GM12878 (cell line): ENCODE results near the gene GIPC1. TPM values are rescaled to one million over a fixed set of nuclear protein-coding genes. Genes with fewer than 3 reads are reported as not detected.

Source experiments
- CBFB ChIP-seq: IDR thresholded peaks from 2 replicates; pipeline ENCODE4 v1.6.1; 2016; ENCODE audit warnings: antibody characterized with exemption, low read depth
- EGR1 ChIP-seq, 2 experiments: IDR thresholded peaks; 1 replicate in 1 of 2; 2 replicates in 1 of 2; pipeline ENCODE4 v1.6.1; 2011 to 2012; ENCODE audit warnings: low read depth in 2 of 2, low read length in 2 of 2, borderline replicate concordance in 1 of 2, mild to moderate bottlenecking in 1 of 2, moderate library complexity in 1 of 2
- ESRRA ChIP-seq: IDR thresholded peaks from 2 replicates; pipeline ENCODE4 v1.6.1; 2012; ENCODE audit warnings: mild to moderate bottlenecking, low read length, improper control_type of control experiment
- FOS ChIP-seq: IDR thresholded peaks from 3 replicates; pipeline ENCODE4 v1.6.1; 2011; ENCODE audit warnings: borderline replicate concordance; ENCODE audit not compliant: insufficient read length; ENCODE audit errors: extremely low read depth
- HDAC2 ChIP-seq: fragments of 200-600 bp; sonication (generic); IDR thresholded peaks from 2 replicates; pipeline ENCODE4 v1.6.1; 2017
- KAT2A ChIP-seq: conservative IDR thresholded peaks from 2 replicates; pipeline ENCODE4 v1.6.1; 2011; ENCODE audit warnings: low read depth, low read length; ENCODE audit not compliant: control insufficient read depth
- MEF2B ChIP-seq: fragments of 450-650 bp; IDR thresholded peaks from 2 replicates; pipeline ENCODE4 v1.6.1; 2018; ENCODE audit warnings: mild to moderate bottlenecking, moderate library complexity; ENCODE audit not compliant: partially characterized antibody, poor library complexity, severe bottlenecking
- MTA2 ChIP-seq: fragments of 450-650 bp; IDR thresholded peaks from 2 replicates; pipeline ENCODE4 v1.6.1; 2016; ENCODE audit warnings: low read depth, mild to moderate bottlenecking, moderate library complexity
- NR2C1 ChIP-seq: fragments of 450-650 bp; IDR thresholded peaks from 2 replicates; pipeline ENCODE4 v1.6.1; 2017; ENCODE audit warnings: antibody characterized with exemption, mild to moderate bottlenecking, moderate library complexity
- NR2F1 ChIP-seq: fragments of 450-650 bp; conservative IDR thresholded peaks from 2 replicates; pipeline ENCODE4 v1.6.1; 2017; ENCODE audit warnings: mild to moderate bottlenecking
- PML ChIP-seq: IDR thresholded peaks from 2 replicates; pipeline ENCODE4 v1.6.1; 2012; ENCODE audit warnings: low read length, inconsistent platforms
- POLR2AphosphoS5 ChIP-seq: IDR thresholded peaks from 2 replicates; pipeline ENCODE4 v1.6.1; 2011; ENCODE audit warnings: mild to moderate bottlenecking, low read length, inconsistent platforms
- RB1 ChIP-seq: fragments of 450-650 bp; formaldehyde crosslinking; IDR thresholded peaks from 2 replicates; pipeline ENCODE4 v1.6.1; 2017; ENCODE audit warnings: mild to moderate bottlenecking, borderline replicate concordance
- SMAD1 ChIP-seq: fragments of 450-650 bp; IDR thresholded peaks from 2 replicates; pipeline ENCODE4 v1.6.1; 2018; ENCODE audit warnings: mild to moderate bottlenecking, low read depth; ENCODE audit not compliant: partially characterized antibody
- polyA plus RNA-seq, 11 experiments: library from polyadenylated mRNA; depleted of rRNA in 4 of 11; unstranded in 6 of 11; stranded (reverse) in 5 of 11; fragments of >200 nt; fragmentation: Nextera tagmentation in 4 of 11; fragmentation: Illumina TruSeq in 1 of 11; extraction: Ambion mirVana in 4 of 11; extraction: Trizol in 1 of 11; gene quantifications; 1 replicate in 1 of 11; 2 replicates in 10 of 11; pipeline versions ENCODE4 v1.2.1 to v1.2.3, GENCODE V29; 2011 to 2016; ENCODE audit warnings: inconsistent platforms in 2 of 11, missing spikeins in 2 of 11, low read depth in 1 of 11
- total RNA-seq, 4 experiments: library from RNA; depleted of rRNA in 3 of 4; stranded (reverse); fragments of >200 nt in 3 of 4; fragmentation: Illumina TruSeq in 1 of 4; extraction: Trizol in 1 of 4; gene quantifications; 2 replicates each; pipeline versions ENCODE4 v1.2.1 to v1.2.3, GENCODE V29; 2013 to 2021
- TF ChIP-seq, protein P1 (sequence below): IDR thresholded peaks from 2 replicates; pipeline ENCODE4 v1.6.1; 2012; ENCODE audit warnings: improper control_type of control experiment, low read depth, low read length; ENCODE audit not compliant: insufficient replicate concordance
- TF ChIP-seq, protein P2 (sequence below): fragments of 450-650 bp; IDR thresholded peaks from 2 replicates; pipeline ENCODE4 v1.6.1; 2017; ENCODE audit warnings: mild to moderate bottlenecking, moderate library complexity
- TF ChIP-seq, protein P3 (sequence below): fragments of 450-650 bp; IDR thresholded peaks from 2 replicates; pipeline ENCODE4 v1.6.1; 2016; ENCODE audit warnings: mild to moderate bottlenecking
- TF ChIP-seq, protein P4 (sequence below): IDR thresholded peaks from 2 replicates; pipeline ENCODE4 v1.6.1; 2012; ENCODE audit warnings: low read depth, low read length, improper control_type of control experiment

GIPC1 gene
- total and polyA plus RNA-seq, 10 of the 15 experiments (the other 5 are each of a cell fraction or from before 2014, with no cell fraction given) = 0.47 to 24.1 (median 13.6) TPM

DNA sequence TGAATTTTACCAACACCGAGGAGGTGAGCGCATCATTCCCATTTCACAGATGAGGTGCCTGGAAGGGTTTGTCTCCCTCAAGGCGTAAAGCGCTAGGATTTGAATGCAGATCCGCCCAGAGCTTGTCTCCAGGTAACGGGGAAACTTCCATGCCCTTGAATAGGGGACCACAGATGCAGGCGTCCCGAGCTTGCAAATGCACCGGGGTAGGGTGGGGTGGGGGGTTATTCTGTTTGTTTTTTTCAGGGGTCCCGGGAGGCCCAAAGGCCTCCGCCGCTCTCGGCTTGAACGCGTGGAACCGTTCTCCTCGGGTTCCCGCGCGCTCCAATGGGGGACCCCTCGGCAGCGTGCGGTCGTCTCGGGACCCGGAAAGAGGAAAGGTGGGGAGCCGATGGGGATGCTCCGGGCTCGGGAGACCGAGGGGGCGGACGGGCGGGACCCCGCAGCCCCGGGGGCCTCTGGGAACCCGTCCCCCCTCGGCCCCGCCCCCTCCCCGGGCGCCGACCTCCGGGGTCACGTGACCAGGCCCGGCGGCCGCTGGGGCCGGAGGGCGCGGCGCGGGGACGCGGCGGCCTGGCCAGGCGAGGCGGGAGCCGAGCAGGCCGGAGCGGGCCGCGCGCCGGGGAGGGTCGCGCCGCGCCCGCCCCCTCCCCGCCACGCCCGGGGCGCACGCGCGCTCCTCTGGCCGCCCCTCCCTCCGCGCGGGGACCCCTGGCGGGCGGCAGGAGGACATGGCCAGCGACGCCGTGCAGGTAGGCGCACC, 63.0 kb downstream of the GIPC1 start, which contains the start of gene PKN1 (continued):
- TF ChIP-seq, protein P1, sequence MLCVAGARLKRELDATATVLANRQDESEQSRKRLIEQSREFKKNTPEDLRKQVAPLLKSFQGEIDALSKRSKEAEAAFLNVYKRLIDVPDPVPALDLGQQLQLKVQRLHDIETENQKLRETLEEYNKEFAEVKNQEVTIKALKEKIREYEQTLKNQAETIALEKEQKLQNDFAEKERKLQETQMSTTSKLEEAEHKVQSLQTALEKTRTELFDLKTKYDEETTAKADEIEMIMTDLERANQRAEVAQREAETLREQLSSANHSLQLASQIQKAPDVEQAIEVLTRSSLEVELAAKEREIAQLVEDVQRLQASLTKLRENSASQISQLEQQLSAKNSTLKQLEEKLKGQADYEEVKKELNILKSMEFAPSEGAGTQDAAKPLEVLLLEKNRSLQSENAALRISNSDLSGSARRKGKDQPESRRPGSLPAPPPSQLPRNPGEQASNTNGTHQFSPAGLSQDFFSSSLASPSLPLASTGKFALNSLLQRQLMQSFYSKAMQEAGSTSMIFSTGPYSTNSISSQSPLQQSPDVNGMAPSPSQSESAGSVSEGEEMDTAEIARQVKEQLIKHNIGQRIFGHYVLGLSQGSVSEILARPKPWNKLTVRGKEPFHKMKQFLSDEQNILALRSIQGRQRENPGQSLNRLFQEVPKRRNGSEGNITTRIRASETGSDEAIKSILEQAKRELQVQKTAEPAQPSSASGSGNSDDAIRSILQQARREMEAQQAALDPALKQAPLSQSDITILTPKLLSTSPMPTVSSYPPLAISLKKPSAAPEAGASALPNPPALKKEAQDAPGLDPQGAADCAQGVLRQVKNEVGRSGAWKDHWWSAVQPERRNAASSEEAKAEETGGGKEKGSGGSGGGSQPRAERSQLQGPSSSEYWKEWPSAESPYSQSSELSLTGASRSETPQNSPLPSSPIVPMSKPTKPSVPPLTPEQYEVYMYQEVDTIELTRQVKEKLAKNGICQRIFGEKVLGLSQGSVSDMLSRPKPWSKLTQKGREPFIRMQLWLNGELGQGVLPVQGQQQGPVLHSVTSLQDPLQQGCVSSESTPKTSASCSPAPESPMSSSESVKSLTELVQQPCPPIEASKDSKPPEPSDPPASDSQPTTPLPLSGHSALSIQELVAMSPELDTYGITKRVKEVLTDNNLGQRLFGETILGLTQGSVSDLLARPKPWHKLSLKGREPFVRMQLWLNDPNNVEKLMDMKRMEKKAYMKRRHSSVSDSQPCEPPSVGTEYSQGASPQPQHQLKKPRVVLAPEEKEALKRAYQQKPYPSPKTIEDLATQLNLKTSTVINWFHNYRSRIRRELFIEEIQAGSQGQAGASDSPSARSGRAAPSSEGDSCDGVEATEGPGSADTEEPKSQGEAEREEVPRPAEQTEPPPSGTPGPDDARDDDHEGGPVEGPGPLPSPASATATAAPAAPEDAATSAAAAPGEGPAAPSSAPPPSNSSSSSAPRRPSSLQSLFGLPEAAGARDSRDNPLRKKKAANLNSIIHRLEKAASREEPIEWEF = no peak
- TF ChIP-seq MTA2 (no peak), FOS (no peak), ESRRA (no peak), NR2C1 (no peak; the same call in 1 of the 2 replicates), SMAD1 (no peak), PML (no peak), MEF2B (no peak), RB1 (no peak), CBFB (no peak), HDAC2 (no peak), KAT2A (no peak), NR2F1 (peak; percentile 11; the same call in 1 of the 2 replicates), EGR1 (IDR thresholded peaks at IDR 0.05; ENCODE audit: borderline replicate concordance in 1 of 2, low read depth in 2 of 2, low read length in 2 of 2) (peak in 1 of 2 experiments; percentile 71; a peak in 2 of 3 replicates), POLR2AphosphoS5 (no peak)
- TF ChIP-seq, protein P2, sequence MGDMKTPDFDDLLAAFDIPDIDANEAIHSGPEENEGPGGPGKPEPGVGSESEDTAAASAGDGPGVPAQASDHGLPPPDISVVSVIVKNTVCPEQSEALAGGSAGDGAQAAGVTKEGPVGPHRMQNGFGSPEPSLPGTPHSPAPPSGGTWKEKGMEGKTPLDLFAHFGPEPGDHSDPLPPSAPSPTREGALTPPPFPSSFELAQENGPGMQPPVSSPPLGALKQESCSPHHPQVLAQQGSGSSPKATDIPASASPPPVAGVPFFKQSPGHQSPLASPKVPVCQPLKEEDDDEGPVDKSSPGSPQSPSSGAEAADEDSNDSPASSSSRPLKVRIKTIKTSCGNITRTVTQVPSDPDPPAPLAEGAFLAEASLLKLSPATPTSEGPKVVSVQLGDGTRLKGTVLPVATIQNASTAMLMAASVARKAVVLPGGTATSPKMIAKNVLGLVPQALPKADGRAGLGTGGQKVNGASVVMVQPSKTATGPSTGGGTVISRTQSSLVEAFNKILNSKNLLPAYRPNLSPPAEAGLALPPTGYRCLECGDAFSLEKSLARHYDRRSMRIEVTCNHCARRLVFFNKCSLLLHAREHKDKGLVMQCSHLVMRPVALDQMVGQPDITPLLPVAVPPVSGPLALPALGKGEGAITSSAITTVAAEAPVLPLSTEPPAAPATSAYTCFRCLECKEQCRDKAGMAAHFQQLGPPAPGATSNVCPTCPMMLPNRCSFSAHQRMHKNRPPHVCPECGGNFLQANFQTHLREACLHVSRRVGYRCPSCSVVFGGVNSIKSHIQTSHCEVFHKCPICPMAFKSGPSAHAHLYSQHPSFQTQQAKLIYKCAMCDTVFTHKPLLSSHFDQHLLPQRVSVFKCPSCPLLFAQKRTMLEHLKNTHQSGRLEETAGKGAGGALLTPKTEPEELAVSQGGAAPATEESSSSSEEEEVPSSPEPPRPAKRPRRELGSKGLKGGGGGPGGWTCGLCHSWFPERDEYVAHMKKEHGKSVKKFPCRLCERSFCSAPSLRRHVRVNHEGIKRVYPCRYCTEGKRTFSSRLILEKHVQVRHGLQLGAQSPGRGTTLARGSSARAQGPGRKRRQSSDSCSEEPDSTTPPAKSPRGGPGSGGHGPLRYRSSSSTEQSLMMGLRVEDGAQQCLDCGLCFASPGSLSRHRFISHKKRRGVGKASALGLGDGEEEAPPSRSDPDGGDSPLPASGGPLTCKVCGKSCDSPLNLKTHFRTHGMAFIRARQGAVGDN = no peak
- TF ChIP-seq, protein P3, sequence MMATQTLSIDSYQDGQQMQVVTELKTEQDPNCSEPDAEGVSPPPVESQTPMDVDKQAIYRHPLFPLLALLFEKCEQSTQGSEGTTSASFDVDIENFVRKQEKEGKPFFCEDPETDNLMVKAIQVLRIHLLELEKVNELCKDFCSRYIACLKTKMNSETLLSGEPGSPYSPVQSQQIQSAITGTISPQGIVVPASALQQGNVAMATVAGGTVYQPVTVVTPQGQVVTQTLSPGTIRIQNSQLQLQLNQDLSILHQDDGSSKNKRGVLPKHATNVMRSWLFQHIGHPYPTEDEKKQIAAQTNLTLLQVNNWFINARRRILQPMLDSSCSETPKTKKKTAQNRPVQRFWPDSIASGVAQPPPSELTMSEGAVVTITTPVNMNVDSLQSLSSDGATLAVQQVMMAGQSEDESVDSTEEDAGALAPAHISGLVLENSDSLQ = no peak
- TF ChIP-seq, protein P4, sequence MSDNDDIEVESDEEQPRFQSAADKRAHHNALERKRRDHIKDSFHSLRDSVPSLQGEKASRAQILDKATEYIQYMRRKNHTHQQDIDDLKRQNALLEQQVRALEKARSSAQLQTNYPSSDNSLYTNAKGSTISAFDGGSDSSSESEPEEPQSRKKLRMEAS = 0 out of 2 replicates have a peak, but pooled peaks have one; percentile 45
